Coronary artery (tissue), 2 donors: Measurements from ENCODE around the gene SH3D21.

Source experiments
- DNase-seq: peaks from one replicate; pipeline ENCODE4 v3.0.0-alpha.2; 2017; ENCODE audit warnings: low spot score
- H3K27ac ChIP-seq, 2 donors: fragments of 200-600 bp; sonication (generic); one replicate each; pipeline ENCODE4 v1.5.1; 2016 to 2019
- H3K4me3 ChIP-seq: fragments of 200-600 bp; sonication (generic); 2 replicates; pipeline ENCODE4 v1.5.1; 2016; ENCODE audit warnings: mild to moderate bottlenecking, moderate library complexity
- CTCF ChIP-seq: fragments of 200-600 bp; sonication (generic); IDR thresholded peaks from one replicate; pipeline ENCODE4 v1.5.1; 2019; ENCODE audit warnings: antibody characterized with exemption

The SH3D21 gene

DNA sequence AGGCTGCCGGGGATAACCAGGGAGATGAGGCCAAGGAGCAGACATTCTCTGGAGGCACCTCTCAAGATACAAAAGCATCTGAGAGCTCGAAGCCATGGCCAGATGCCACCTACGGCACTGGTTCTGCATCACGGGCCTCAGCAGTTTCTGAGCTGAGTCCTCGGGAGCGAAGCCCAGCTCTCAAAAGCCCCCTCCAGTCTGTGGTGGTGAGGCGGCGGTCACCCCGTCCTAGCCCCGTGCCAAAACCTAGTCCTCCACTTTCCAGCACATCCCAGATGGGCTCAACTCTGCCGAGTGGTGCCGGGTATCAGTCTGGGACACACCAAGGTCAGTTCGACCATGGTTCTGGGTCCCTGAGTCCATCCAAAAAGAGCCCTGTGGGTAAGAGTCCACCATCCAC is 19.4 kb upstream of the SH3D21 start:
- Histone ChIP-seq H3K27ac (no peak overlapping the region), H3K4me3 (no peak overlapping the region)
- DNase-seq: no peak
- no peak for TF ChIP-seq CTCF

- no peak for DNase-seq
- TF ChIP-seq CTCF: no peak
- H3K4me3 ChIP-seq: no peak overlapping the region
- H3K27ac ChIP-seq: no peak overlapping the region
Measured at GRCh38 chr1:36287595-36287994, 18.6 kb upstream of the SH3D21 start.

- no peak for DNase-seq
- Histone ChIP-seq H3K4me3 (no peak overlapping the region), H3K27ac (no peak overlapping the region)
- no peak for TF ChIP-seq CTCF
Measured at GRCh38 chr1:36295390-36295789, 10.8 kb upstream of the SH3D21 start.

GRCh38 chr1:36297062-36297461 is 9.1 kb upstream of the SH3D21 start:
- no peak overlapping the region for H3K27ac ChIP-seq
- H3K4me3 ChIP-seq: no peak overlapping the region
- DNase-seq: no peak
- no peak for TF ChIP-seq CTCF

DNA sequence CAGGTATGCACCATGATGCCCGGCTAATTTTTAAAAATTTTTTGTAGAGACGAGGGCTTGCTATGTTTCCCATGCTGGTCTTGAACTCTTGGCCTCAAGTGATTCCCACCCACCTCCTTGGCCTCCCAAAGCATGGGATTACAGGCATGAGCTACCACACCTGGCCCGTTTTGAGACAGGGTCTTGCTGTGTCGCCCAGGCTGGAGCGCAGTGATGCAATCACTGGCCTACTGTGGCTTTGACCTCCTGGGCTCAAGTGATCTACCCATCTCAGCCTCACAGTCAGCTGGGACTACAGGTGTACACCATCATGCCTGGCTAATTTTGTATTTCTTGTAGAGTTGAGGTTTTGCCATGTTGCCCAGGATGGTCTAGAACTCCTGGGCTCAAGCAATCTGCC is 7.5 kb upstream of the SH3D21 start:
- TF ChIP-seq CTCF: no peak
- Histone ChIP-seq H3K4me3 (no peak overlapping the region), H3K27ac (no peak overlapping the region)
- no peak for DNase-seq

- H3K4me3 ChIP-seq: no peak overlapping the region
- DNase-seq: no peak
- H3K27ac ChIP-seq: peak overlapping the region in 1 of 2 donors; percentile 59
- no peak for TF ChIP-seq CTCF
Measured at GRCh38 chr1:36300526-36300925, 5.6 kb upstream of the SH3D21 start.

- H3K27ac ChIP-seq: no peak overlapping the region
- no peak for TF ChIP-seq CTCF
- H3K4me3 ChIP-seq: no peak overlapping the region
- DNase-seq: no peak
Measured at GRCh38 chr1:36301220-36301619, 4.9 kb upstream of the SH3D21 start.
